PC-9 (cell line): ENCODE results near the gene CMIP. TPM values are rescaled to one million over a fixed set of nuclear protein-coding genes. Genes with fewer than 3 reads are reported as not detected.

Experiments
- BruUV-seq: library from RNA; stranded (reverse); fragments of 400-500 nt; replicated peaks from 2 replicates; lab custom pipeline; 2021; lab: Mats Ljungman, UMichigan
- CTCF ChIA-PET: fragments of 300-600 bp; sonication (Branson Sonifier 250); formaldehyde crosslinking; loops from one replicate; lab custom pipeline; 2022; ENCODE audit warnings: antibody characterized with exemption; lab: Charles Lee
- POLR2A ChIA-PET: fragments of 300-600 bp; sonication (Branson Sonifier 250); formaldehyde crosslinking; loops from one replicate; lab custom pipeline; 2022; ENCODE audit warnings: antibody characterized with exemption; ENCODE audit not compliant: unreplicated experiment; lab: Charles Lee
- DNase-seq, 2 experiments: peaks; one replicate each; pipeline versions ENCODE4 v3.0.0 to v3.0.0-alpha.2; 2015 to 2022; ENCODE audit warnings: mixed read lengths in 1 of 2
- H2AFZ ChIP-seq: fragments of 200-600 bp; sonication (generic); 2 replicates; pipeline ENCODE4 v1.8.1; 2017; ENCODE audit warnings: antibody characterized with exemption
- H3F3A ChIP-seq: fragments of 200-600 bp; sonication (generic); 2 replicates; pipeline ENCODE4 v1.8.1; 2017; ENCODE audit warnings: antibody characterized with exemption, mild to moderate bottlenecking, low read depth; ENCODE audit not compliant: insufficient read depth
- H3K27ac ChIP-seq: fragments of 200-600 bp; sonication (generic); 2 replicates; pipeline ENCODE4 v1.6.1; 2016; ENCODE audit warnings: mixed run types
- H3K27me3 ChIP-seq: fragments of 200-600 bp; sonication (generic); 2 replicates; pipeline ENCODE4 v1.6.1; 2016; ENCODE audit warnings: low read depth, mixed run types; ENCODE audit not compliant: insufficient read depth
- H3K36me3 ChIP-seq: fragments of 200-600 bp; sonication (generic); 2 replicates; pipeline ENCODE4 v1.6.1; 2016; ENCODE audit warnings: low read depth, mixed run types
- H3K4me1 ChIP-seq: fragments of 200-600 bp; sonication (generic); replicated peaks from 2 replicates; pipeline ENCODE4 v1.6.1; 2016; ENCODE audit warnings: mixed run types; ENCODE audit not compliant: insufficient read depth
- H3K4me2 ChIP-seq: fragments of 200-600 bp; sonication (generic); 2 replicates; pipeline ENCODE4 v1.6.1; 2017; ENCODE audit warnings: mixed run types
- H3K4me3 ChIP-seq: fragments of 200-600 bp; sonication (generic); 2 replicates; pipeline ENCODE4 v1.6.1; 2016; ENCODE audit warnings: mixed run types
- H3K79me2 ChIP-seq: fragments of 200-600 bp; sonication (generic); 2 replicates; pipeline ENCODE4 v1.6.1; 2017; ENCODE audit warnings: low read depth, mixed run types
- H3K9me2 ChIP-seq: fragments of 200-600 bp; sonication (generic); 2 replicates; pipeline ENCODE4 v1.8.1; 2017; ENCODE audit warnings: mild to moderate bottlenecking; ENCODE audit not compliant: insufficient read depth
- H3K9me3 ChIP-seq: fragments of 200-600 bp; sonication (generic); 2 replicates; pipeline ENCODE4 v1.8.1; 2016; ENCODE audit warnings: low read depth; ENCODE audit not compliant: insufficient read depth
- H4K20me1 ChIP-seq: fragments of 200-600 bp; sonication (generic); 2 replicates; pipeline ENCODE4 v1.8.1; 2017; ENCODE audit not compliant: insufficient read depth
- EZH2 ChIP-seq: fragments of 200-600 bp; sonication (generic); IDR thresholded peaks from 2 replicates; pipeline ENCODE4 v1.8.0; 2017; ENCODE audit warnings: antibody characterized with exemption, low read depth
- intact Hi-C: fragments of 100-400 bp; cut with micrococcal nuclease; formaldehyde crosslinking; loops from one replicate; pipeline ENCODE4 v1.10.0; 2022; ENCODE audit not compliant: unreplicated experiment
- total RNA-seq: library from RNA; stranded (reverse); gene quantifications from 2 replicates; pipeline ENCODE4 v1.2.3, GENCODE V29; 2021
- TF ChIP-seq, protein P1 (sequence below): fragments of 200-600 bp; sonication (generic); conservative IDR thresholded peaks from 2 replicates; pipeline ENCODE4 v1.6.1; 2017; ENCODE audit warnings: mixed run types, antibody characterized with exemption, mild to moderate bottlenecking, moderate library complexity

CMIP gene
- total RNA-seq, 1 experiment from 2014 or later = 96.6 TPM

DNA sequence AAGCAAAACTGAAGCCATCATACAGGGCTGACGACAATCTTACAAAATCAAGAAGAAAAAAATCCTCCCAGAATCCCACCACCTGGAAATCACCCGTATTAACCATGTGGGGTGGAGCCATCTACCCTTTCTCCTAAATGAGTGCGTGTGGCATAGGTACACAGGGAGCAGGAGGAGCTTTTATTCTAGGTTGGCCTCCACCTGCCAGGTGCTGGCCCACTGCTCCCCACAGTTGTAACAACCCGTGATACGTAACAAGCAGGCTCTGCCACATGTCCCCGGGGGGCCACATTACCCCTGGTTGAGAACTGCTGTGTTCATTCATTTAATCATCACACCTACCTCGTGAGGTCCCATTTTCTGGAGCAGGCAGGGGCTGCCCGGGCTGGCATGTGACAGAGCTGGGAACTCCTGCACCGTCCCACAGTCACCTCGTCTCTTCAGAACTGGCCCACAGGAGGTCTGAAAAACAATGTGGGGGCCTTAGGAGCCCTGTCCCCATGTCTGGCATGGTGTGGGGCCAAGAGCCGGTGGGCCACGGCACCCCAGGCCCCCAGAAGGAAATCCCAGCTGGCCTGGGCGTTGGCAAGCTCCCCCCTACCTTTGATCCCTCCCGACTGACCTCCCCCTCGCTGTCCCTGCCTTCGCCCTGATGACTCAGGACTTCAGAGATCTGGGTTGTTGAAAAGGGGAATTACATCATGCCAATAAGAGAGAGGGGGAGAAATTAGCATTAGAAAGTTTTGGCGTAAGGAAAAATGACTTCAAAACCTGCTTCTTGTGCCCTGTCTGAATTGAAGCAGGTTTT is 12.9 kb downstream of the CMIP start:
- Histone ChIP-seq H3K36me3 (peaks cover 4% of the 10 kb centered on the region; the same call in 1 of the 2 replicates), H3K4me1 (no peaks in the 10 kb centered on the region; the same call in 1 of the 2 replicates), H3K79me2 (peaks cover 100% of the 10 kb centered on the region), H3K27ac (no peak overlapping the region), H4K20me1 (peaks cover 78% of the 10 kb centered on the region), H3K9me3 (no peaks in the 10 kb centered on the region), H3K4me2 (no peak overlapping the region), H3K27me3 (no peaks in the 10 kb centered on the region), H3F3A (no peaks in the 10 kb centered on the region), H3K9me2 (no peaks in the 10 kb centered on the region), H3K4me3 (no peak overlapping the region), H2AFZ (no peak overlapping the region)
- ChIA-PET POLR2A (no interaction called here), CTCF (no interaction called here)
- DNase-seq = no peak
- no TSS peak for BruUV-seq
- no peak for TF ChIP-seq EZH2
- TF ChIP-seq, protein P1, sequence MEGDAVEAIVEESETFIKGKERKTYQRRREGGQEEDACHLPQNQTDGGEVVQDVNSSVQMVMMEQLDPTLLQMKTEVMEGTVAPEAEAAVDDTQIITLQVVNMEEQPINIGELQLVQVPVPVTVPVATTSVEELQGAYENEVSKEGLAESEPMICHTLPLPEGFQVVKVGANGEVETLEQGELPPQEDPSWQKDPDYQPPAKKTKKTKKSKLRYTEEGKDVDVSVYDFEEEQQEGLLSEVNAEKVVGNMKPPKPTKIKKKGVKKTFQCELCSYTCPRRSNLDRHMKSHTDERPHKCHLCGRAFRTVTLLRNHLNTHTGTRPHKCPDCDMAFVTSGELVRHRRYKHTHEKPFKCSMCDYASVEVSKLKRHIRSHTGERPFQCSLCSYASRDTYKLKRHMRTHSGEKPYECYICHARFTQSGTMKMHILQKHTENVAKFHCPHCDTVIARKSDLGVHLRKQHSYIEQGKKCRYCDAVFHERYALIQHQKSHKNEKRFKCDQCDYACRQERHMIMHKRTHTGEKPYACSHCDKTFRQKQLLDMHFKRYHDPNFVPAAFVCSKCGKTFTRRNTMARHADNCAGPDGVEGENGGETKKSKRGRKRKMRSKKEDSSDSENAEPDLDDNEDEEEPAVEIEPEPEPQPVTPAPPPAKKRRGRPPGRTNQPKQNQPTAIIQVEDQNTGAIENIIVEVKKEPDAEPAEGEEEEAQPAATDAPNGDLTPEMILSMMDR = no peak
- intact Hi-C loops = no loop called here

DNA sequence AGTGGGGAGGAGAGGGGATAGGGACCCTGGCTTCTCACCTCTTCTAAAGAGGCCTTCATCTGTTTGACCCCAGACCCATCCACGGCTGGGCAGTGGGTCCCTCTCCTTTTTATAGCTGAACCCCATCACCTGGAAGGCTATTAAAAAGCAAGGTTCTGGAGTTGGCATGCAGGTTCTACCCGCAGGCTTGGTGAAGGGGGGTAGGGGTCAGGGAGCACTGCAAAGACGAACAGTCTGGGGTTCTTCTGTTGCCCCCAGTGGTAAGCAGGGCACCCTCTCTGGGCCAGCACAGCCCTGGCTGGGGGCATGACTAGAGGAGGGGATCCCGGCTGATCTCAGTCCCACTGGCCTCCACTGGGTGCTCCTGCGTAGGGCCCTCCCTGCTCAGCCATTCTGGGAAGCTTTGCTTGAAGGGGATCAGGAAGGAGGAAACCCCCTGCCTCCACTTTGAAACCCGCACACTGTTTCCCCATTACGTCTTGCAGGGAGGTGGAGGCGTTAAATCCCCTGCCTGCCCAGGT is 13.6 kb downstream of the CMIP start:
- no peak overlapping the region for H2AFZ ChIP-seq
- ChIA-PET POLR2A (no interaction called here), CTCF (no interaction called here)
- no peak overlapping the region for H3K27ac ChIP-seq
- H3K9me3 ChIP-seq = no peaks in the 10 kb centered on the region
- peaks cover 73% of the 10 kb centered on the region for H4K20me1 ChIP-seq
- no peaks in the 10 kb centered on the region for H3K9me2 ChIP-seq
- H3K4me1 ChIP-seq = no peaks in the 10 kb centered on the region; the same call in 1 of the 2 replicates
- intact Hi-C loops = no loop called here
- peaks cover 4% of the 10 kb centered on the region; the same call in 1 of the 2 replicates for H3K36me3 ChIP-seq
- no peak for TF ChIP-seq EZH2
- TF ChIP-seq, protein P1 = no peak
- peaks cover 100% of the 10 kb centered on the region for H3K79me2 ChIP-seq
- H3K27me3 ChIP-seq = no peaks in the 10 kb centered on the region
- no TSS peak for BruUV-seq
- no peaks in the 10 kb centered on the region for H3F3A ChIP-seq
- DNase-seq = no peak
- no peak overlapping the region for H3K4me2 ChIP-seq
- no peak overlapping the region for H3K4me3 ChIP-seq

DNA sequence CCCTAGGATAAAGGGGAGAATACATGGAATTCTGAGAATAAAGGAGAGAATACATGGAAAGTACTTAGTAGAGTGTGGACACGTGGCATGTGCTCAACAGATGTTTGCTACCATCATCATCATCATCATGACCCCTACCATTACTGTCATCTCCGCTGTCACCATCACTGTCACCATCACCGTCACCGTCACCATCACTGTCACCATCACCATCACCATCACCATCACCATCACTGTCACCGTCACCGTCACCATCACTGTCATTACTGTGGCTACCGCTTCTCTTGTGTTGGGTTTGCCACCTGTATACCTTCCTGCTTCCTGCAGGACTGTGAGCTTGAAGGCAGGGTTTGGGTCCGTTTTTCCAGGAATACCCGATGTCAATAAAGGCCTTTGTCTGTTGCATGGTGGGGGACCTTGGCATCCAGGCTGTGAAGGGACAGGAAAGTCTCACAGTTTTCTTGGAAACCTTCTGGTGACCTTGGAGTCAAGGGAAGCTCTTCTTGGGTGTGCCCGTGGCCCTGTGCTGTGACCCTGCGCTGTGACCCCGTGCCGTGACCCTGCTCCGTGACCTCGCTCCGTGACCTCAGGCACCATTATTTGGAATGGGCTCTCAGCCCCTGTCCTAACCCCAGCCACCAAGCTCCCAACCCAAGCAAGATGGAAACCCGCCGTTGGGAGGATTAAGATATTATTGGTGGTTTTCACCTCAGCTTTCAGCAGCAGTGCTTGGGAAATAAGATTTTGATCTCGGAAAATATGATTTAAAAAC is 14.4 kb downstream of the CMIP start:
- intact Hi-C loops = no loop called here
- Histone ChIP-seq H3K27ac (no peak overlapping the region), H4K20me1 (peaks cover 72% of the 10 kb centered on the region), H3K9me3 (no peaks in the 10 kb centered on the region), H3K4me3 (no peak overlapping the region), H3K36me3 (peaks cover 4% of the 10 kb centered on the region; the same call in 1 of the 2 replicates), H3K79me2 (peaks cover 100% of the 10 kb centered on the region), H3K27me3 (no peaks in the 10 kb centered on the region), H3K9me2 (no peaks in the 10 kb centered on the region), H2AFZ (no peak overlapping the region), H3K4me2 (no peak overlapping the region), H3K4me1 (no peaks in the 10 kb centered on the region; the same call in 1 of the 2 replicates), H3F3A (no peaks in the 10 kb centered on the region)
- CTCF ChIA-PET = no interaction called here
- POLR2A ChIA-PET = no interaction called here
- TF ChIP-seq, protein P1 = no peak
- no peak for TF ChIP-seq EZH2
- DNase-seq = no peak
- BruUV-seq = no TSS peak
